OCI-LY1 (cell line): ENCODE data around the gene HIVEP1.
A peak's percentile ranks its signal among the peaks of the same experiment; 100 is the strongest.

Experiments used
- H2AFZ ChIP-seq: fragments of 200-600 bp; sonication (generic), shearing (Covaris generic); 2 replicates; pipeline ENCODE4 v1.6.0; 2014; ENCODE audit warnings: antibody characterized with exemption, mild to moderate bottlenecking, low read length
- H3F3A ChIP-seq: fragments of 200-600 bp; sonication (generic), shearing (Covaris generic); 2 replicates; pipeline ENCODE4 v1.6.0; 2014; ENCODE audit warnings: mild to moderate bottlenecking, antibody characterized with exemption, low read length, moderate library complexity; ENCODE audit not compliant: insufficient read depth
- H3K27ac ChIP-seq: fragments of 200-600 bp; sonication (generic); 2 replicates; pipeline ENCODE4 v1.5.1; 2014; ENCODE audit warnings: low read length, mixed run types, mild to moderate bottlenecking, low read depth; ENCODE audit not compliant: poor library complexity, severe bottlenecking
- H3K27me3 ChIP-seq: fragments of 200-600 bp; sonication (generic); 2 replicates; pipeline ENCODE4 v1.6.0; 2014; ENCODE audit warnings: antibody characterized with exemption, mild to moderate bottlenecking, low read length, moderate library complexity; ENCODE audit not compliant: insufficient read depth
- H3K36me3 ChIP-seq: fragments of 200-600 bp; sonication (generic); 2 replicates; pipeline ENCODE4 v1.6.1; 2014; ENCODE audit warnings: mild to moderate bottlenecking, antibody characterized with exemption, low read length, moderate library complexity, mixed read lengths; ENCODE audit not compliant: insufficient read depth
- H3K4me1 ChIP-seq: fragments of 200-600 bp; sonication (generic); 2 replicates; pipeline ENCODE4 v1.5.1; 2014; ENCODE audit warnings: mild to moderate bottlenecking, low read length, moderate library complexity; ENCODE audit not compliant: insufficient read depth, severe bottlenecking
- H3K4me2 ChIP-seq: fragments of 200-600 bp; sonication (generic), shearing (Covaris generic); 2 replicates; pipeline ENCODE4 v1.6.1; 2014; ENCODE audit warnings: low read length
- H3K4me3 ChIP-seq: fragments of 200-600 bp; sonication (generic); 2 replicates; pipeline ENCODE4 v1.5.1; 2014; ENCODE audit warnings: low read length, low read depth, mild to moderate bottlenecking, mixed read lengths; ENCODE audit not compliant: poor library complexity, severe bottlenecking
- H3K79me2 ChIP-seq: fragments of 200-600 bp; shearing (Covaris generic); 2 replicates; pipeline ENCODE4 v1.6.1; 2016; ENCODE audit warnings: mixed run types, low read length, mixed read lengths; ENCODE audit not compliant: insufficient read depth
- H3K9ac ChIP-seq: fragments of 200-600 bp; sonication (generic), shearing (Covaris generic); 2 replicates; pipeline ENCODE4 v1.6.1; 2014; ENCODE audit warnings: mild to moderate bottlenecking, low read length, mixed read lengths
- H3K9me2 ChIP-seq: fragments of 200-600 bp; sonication (generic), shearing (Covaris generic); 2 replicates; pipeline ENCODE4 v1.6.1; 2014; ENCODE audit warnings: low read depth, mild to moderate bottlenecking, low read length, mixed read lengths
- H3K9me3 ChIP-seq: fragments of 200-600 bp; shearing (Covaris generic); 2 replicates; pipeline ENCODE4 v1.6.1; 2014; ENCODE audit warnings: low read length, mixed read lengths
- H4K20me1 ChIP-seq: fragments of 200-600 bp; sonication (generic), shearing (Covaris generic); 2 replicates; pipeline ENCODE4 v1.6.0; 2016; ENCODE audit warnings: mild to moderate bottlenecking, low read length; ENCODE audit not compliant: insufficient read depth
- CTCF ChIP-seq: fragments of 200-600 bp; sonication (generic), shearing (Covaris generic); IDR thresholded peaks from 2 replicates; pipeline ENCODE4 v1.5.1; 2017; ENCODE audit warnings: mild to moderate bottlenecking, antibody characterized with exemption, low read length, moderate library complexity, mixed read lengths
- EZH2 ChIP-seq: fragments of 200-600 bp; sonication (generic), shearing (Covaris generic); IDR thresholded peaks from 2 replicates; pipeline ENCODE4 v1.8.0; 2017; ENCODE audit warnings: borderline replicate concordance, mixed run types, mild to moderate bottlenecking, antibody characterized with exemption, low read length, moderate library complexity, mixed read lengths

The HIVEP1 gene

GRCh38 chr6:12007473-12007872, 4.6 kb upstream of the HIVEP1 start:
- Histone ChIP-seq H2AFZ (no peak overlapping the region), H3K4me2 (0 out of 2 replicates have a peak overlapping the region, but pooled peaks have one; percentile 67), H3K27ac (peak overlapping the region; percentile 85)

GRCh38 chr6:12007887-12008286, 4.2 kb upstream of the HIVEP1 start:
- Histone ChIP-seq H3K27me3 (no peaks in the 10 kb centered on the region), H3K4me3 (peak overlapping the region; percentile 73), H3K4me1 (peaks cover 20% of the 10 kb centered on the region), H3K9ac (peak overlapping the region; percentile 76), H2AFZ (no peak overlapping the region), H3K79me2 (peaks cover 15% of the 10 kb centered on the region), H3F3A (no peaks in the 10 kb centered on the region), H3K9me2 (no peaks in the 10 kb centered on the region), H3K9me3 (no peaks in the 10 kb centered on the region), H3K27ac (peak overlapping the region; percentile 85), H3K36me3 (no peaks in the 10 kb centered on the region), H4K20me1 (no peaks in the 10 kb centered on the region), H3K4me2 (peak overlapping the region; percentile 67)
- TF ChIP-seq CTCF (no peak), EZH2 (no peak)

More at GRCh38 chr6:12007473-12007872, 4.6 kb upstream of the HIVEP1 start:
- Histone ChIP-seq H3F3A (no peaks in the 10 kb centered on the region), H3K79me2 (peaks cover 13% of the 10 kb centered on the region), H3K9me3 (no peaks in the 10 kb centered on the region), H3K9ac (no peak overlapping the region; the same call in 1 of the 2 replicates), H4K20me1 (no peaks in the 10 kb centered on the region), H3K27me3 (no peaks in the 10 kb centered on the region), H3K4me1 (peaks cover 20% of the 10 kb centered on the region), H3K4me3 (no peak overlapping the region), H3K9me2 (no peaks in the 10 kb centered on the region), H3K36me3 (no peaks in the 10 kb centered on the region)
- TF ChIP-seq EZH2 (no peak), CTCF (no peak)

- Histone ChIP-seq H3K4me3 (peak overlapping the region; percentile 73), H3K4me1 (peaks cover 25% of the 10 kb centered on the region), H3K27me3 (no peaks in the 10 kb centered on the region), H3F3A (no peaks in the 10 kb centered on the region), H3K9ac (peak overlapping the region; percentile 76), H4K20me1 (no peaks in the 10 kb centered on the region), H3K27ac (peak overlapping the region; percentile 85), H3K36me3 (no peaks in the 10 kb centered on the region), H3K79me2 (peaks cover 22% of the 10 kb centered on the region), H3K9me3 (no peaks in the 10 kb centered on the region), H3K9me2 (no peaks in the 10 kb centered on the region), H2AFZ (no peak overlapping the region), H3K4me2 (peak overlapping the region; percentile 67)
- TF ChIP-seq CTCF = no peak
- TF ChIP-seq EZH2 = no peak
These were observed 3.5 kb upstream of the HIVEP1 start for GRCh38 chr6:12008366-12009179.
